CD14-positive monocyte (primary cell): Measurements from ENCODE around the gene CBR3. TPM values are rescaled to one million over a fixed set of nuclear protein-coding genes. Genes with fewer than 3 reads are reported as not detected.
A peak's percentile ranks its signal among the peaks of the same experiment; 100 is the strongest.

Experiments
- DNase-seq, 3 donors: peaks; one replicate each; pipeline ENCODE4 v3.0.0-alpha.2; 2011 to 2022
- H2AFZ ChIP-seq: 2 replicates; pipeline ENCODE4 v1.6.0; 2012; ENCODE audit warnings: mild to moderate bottlenecking, low read depth, low read length, inconsistent platforms; ENCODE audit not compliant: insufficient read depth, poor library complexity, severe bottlenecking
- H3K27ac ChIP-seq, 2 donors: 1 replicate in 1 of 2; 2 replicates in 1 of 2; pipeline ENCODE4 v1.5.1; 2012 to 2013; ENCODE audit warnings: low read length in 2 of 2, control low read depth in 1 of 2, inconsistent platforms in 1 of 2, low read depth in 1 of 2, mild to moderate bottlenecking in 1 of 2
- H3K27me3 ChIP-seq, 2 donors: one replicate each; pipeline versions ENCODE4 v1.6.0 to v1.6.1; 2011 to 2013; ENCODE audit warnings: low read length in 2 of 2; ENCODE audit not compliant: control insufficient read depth in 2 of 2, insufficient read depth in 2 of 2
- H3K36me3 ChIP-seq, 2 donors: replicated peaks in 1 of 2; 1 replicate in 1 of 2; 2 replicates in 1 of 2; pipeline versions ENCODE4 v1.5.1 to v1.6.1; 2012 to 2013; ENCODE audit warnings: low read length in 2 of 2, control low read depth in 1 of 2, inconsistent platforms in 1 of 2, mild to moderate bottlenecking in 1 of 2; ENCODE audit not compliant: insufficient read depth in 2 of 2, control insufficient read depth in 1 of 2
- H3K4me1 ChIP-seq, 2 donors: 1 replicate in 1 of 2; 2 replicates in 1 of 2; pipeline versions ENCODE4 v1.5.1 to v1.6.1; 2012 to 2013; ENCODE audit warnings: low read length in 2 of 2, control low read depth in 1 of 2, inconsistent platforms in 1 of 2, mild to moderate bottlenecking in 1 of 2, moderate library complexity in 1 of 2; ENCODE audit not compliant: insufficient read depth in 2 of 2, control insufficient read depth in 1 of 2
- H3K4me2 ChIP-seq: replicated peaks from 2 replicates; pipeline ENCODE3; 2012; ENCODE audit warnings: low read length, moderate library complexity, mild to moderate bottlenecking; ENCODE audit not compliant: poor library complexity, severe bottlenecking; ENCODE audit errors: extremely low read depth
- H3K4me3 ChIP-seq, 3 experiments: fragments of 200-600 bp in 1 of 3; sonication (generic) in 1 of 3; replicated peaks in 1 of 3; 1 replicate in 2 of 3; 2 replicates in 1 of 3; pipeline ENCODE4 v1.5.1; 2011 to 2013; ENCODE audit warnings: low read length in 3 of 3, mild to moderate bottlenecking in 3 of 3, control low read depth in 2 of 3, low read depth in 2 of 3, inconsistent platforms in 1 of 3, moderate library complexity in 1 of 3
- H3K79me2 ChIP-seq: 2 replicates; pipeline ENCODE4 v1.6.0; 2012; ENCODE audit warnings: mild to moderate bottlenecking, control low read depth, inconsistent platforms, low read length, moderate library complexity; ENCODE audit not compliant: insufficient read depth
- H3K9ac ChIP-seq: 2 replicates; pipeline ENCODE4 v1.6.0; 2017; ENCODE audit warnings: low read length, mild to moderate bottlenecking; ENCODE audit not compliant: insufficient read depth, poor library complexity, severe bottlenecking
- H3K9me3 ChIP-seq, 2 donors: replicated peaks in 1 of 2; 1 replicate in 1 of 2; 2 replicates in 1 of 2; pipeline versions ENCODE4 v1.5.1 to v1.6.1; 2012 to 2013; ENCODE audit warnings: low read length in 2 of 2, control low read depth in 1 of 2; ENCODE audit not compliant: control insufficient read depth in 1 of 2, insufficient read depth in 1 of 2
- H4K20me1 ChIP-seq: 2 replicates; pipeline ENCODE4 v1.6.0; 2012; ENCODE audit warnings: mild to moderate bottlenecking, low read length, control low read depth, moderate library complexity; ENCODE audit not compliant: insufficient read depth
- H3K27ac Mint-ChIP-seq, 7 donors: one replicate each; pipeline ENCODE4 v1.8.0; 2020; ENCODE audit warnings: mild to moderate bottlenecking in 7 of 7, mixed read lengths in 7 of 7, moderate library complexity in 6 of 7, inconsistent platforms in 2 of 7
- H3K27me3 Mint-ChIP-seq, 3 donors: one replicate each; pipeline ENCODE4 v1.8.0; 2021 to 2022; ENCODE audit warnings: low read depth in 3 of 3, mild to moderate bottlenecking in 3 of 3, mixed read lengths in 3 of 3, moderate library complexity in 3 of 3, inconsistent platforms in 1 of 3
- H3K36me3 Mint-ChIP-seq, 2 donors: one replicate each; pipeline ENCODE4 v1.8.0; 2020; ENCODE audit warnings: mixed read lengths in 2 of 2, inconsistent platforms in 1 of 2, mild to moderate bottlenecking in 1 of 2
- H3K4me1 Mint-ChIP-seq: one replicate; pipeline ENCODE4 v1.8.0; 2020; ENCODE audit warnings: mild to moderate bottlenecking, mixed read lengths
- H3K4me3 Mint-ChIP-seq, 2 donors: one replicate each; pipeline ENCODE4 v1.8.0; 2020; ENCODE audit warnings: mild to moderate bottlenecking in 2 of 2, mixed read lengths in 2 of 2, moderate library complexity in 1 of 2
- H3K9me3 Mint-ChIP-seq, 7 donors: one replicate each; pipeline ENCODE4 v1.8.0; 2020 to 2022; ENCODE audit warnings: mixed read lengths in 7 of 7, mild to moderate bottlenecking in 6 of 7, moderate library complexity in 6 of 7, inconsistent platforms in 2 of 7
- CTCF ChIP-seq: fragments of 200-600 bp; IDR thresholded peaks from one replicate; pipeline ENCODE4 v1.8.0; 2022; ENCODE audit warnings: antibody characterized with exemption, mild to moderate bottlenecking
- WGBS: methylation state at CpG from one replicate; pipeline ENCODE4 v1.1.5; 2013; ENCODE audit warnings: missing lambda C conversion rate; ENCODE audit not compliant: insufficient coverage; 5-methylcytosine and 5-hydroxymethylcytosine counted together
- intact Hi-C, 2 donors: fragments of 100-400 bp; cut with micrococcal nuclease; formaldehyde crosslinking; loops; one replicate each; pipeline versions ENCODE4 v1.15.0 to v1.15.1; 2023
- polyA plus RNA-seq, 3 donors: library from polyadenylated mRNA; depleted of rRNA in 1 of 3; unstranded in 2 of 3; stranded (reverse) in 1 of 3; fragments of 300-500 nt in 2 of 3; fragments of >200 nt in 1 of 3; fragmentation: Illumina TruSeq in 2 of 3; gene quantifications; 1 replicate in 2 of 3; 2 replicates in 1 of 3; pipeline ENCODE4 v1.2.3, GENCODE V29; 2012 to 2021

Gene CBR3
- polyA plus RNA-seq, 3 donors, result 0.32 to 0.40 TPM; not detected in 1

GRCh38 chr21:36180963-36181362 is 46.1 kb downstream of the CBR3 start:
- Histone ChIP-seq H3K4me3 (no peak overlapping the region), H3K27ac (peak overlapping the region; percentile 46 to 64), H3K9ac (no peak overlapping the region), H3K4me2 (no peak overlapping the region), H3K36me3 (peaks cover 7 to 26% of the 10 kb centered on the region in 2 donors), H2AFZ (no peak overlapping the region), H3K4me1 (peaks cover 51 to 57% of the 10 kb centered on the region in 2 donors), H4K20me1 (peaks cover 21% of the 10 kb centered on the region), H3K27me3 (no peaks in the 10 kb centered on the region), H3K79me2 (peaks cover 68% of the 10 kb centered on the region), H3K9me3 (no peaks in the 10 kb centered on the region)
- no peak for TF ChIP-seq CTCF
- intact Hi-C loops, result no loop called here
- Mint-ChIP-seq H3K27me3 (peaks cover 0 to 2% (median 0%) of the 10 kb centered on the region in 3 donors), H3K36me3 (peaks cover 20 to 56% of the 10 kb centered on the region in 2 donors), H3K4me3 (peak overlapping the region in 1 of 2 donors; percentile 30), H3K27ac (peak overlapping the region; percentile 81 to 91 (median 89)), H3K4me1 (peaks cover 57% of the 10 kb centered on the region), H3K9me3 (peaks cover 0 to 9% (median 4%) of the 10 kb centered on the region in 7 donors)
- no peak for DNase-seq
- WGBS, result 100% methylated on average over 1 of the region's 5 CpGs

GRCh38 chr21:36183144-36183795 is 48.4 kb downstream of the CBR3 start:
- WGBS, result 87% methylated on average over 10 of the region's 11 CpGs
- Histone ChIP-seq H3K27me3 (no peaks in the 10 kb centered on the region), H3K4me2 (no peak overlapping the region), H4K20me1 (peaks cover 20% of the 10 kb centered on the region), H3K27ac (peak overlapping the region in 1 of 2 donors; percentile 26), H3K36me3 (peaks cover 7 to 21% of the 10 kb centered on the region in 2 donors), H3K4me3 (no peak overlapping the region), H3K79me2 (peaks cover 60% of the 10 kb centered on the region), H3K9me3 (no peaks in the 10 kb centered on the region), H3K9ac (no peak overlapping the region), H3K4me1 (peaks cover 55 to 62% of the 10 kb centered on the region in 2 donors), H2AFZ (no peak overlapping the region)
- Mint-ChIP-seq H3K9me3 (peaks cover 0 to 9% (median 3%) of the 10 kb centered on the region in 7 donors), H3K36me3 (peaks cover 23 to 52% of the 10 kb centered on the region in 2 donors), H3K27me3 (peaks cover 0 to 2% (median 0%) of the 10 kb centered on the region in 3 donors), H3K27ac (peak overlapping the region in 4 of 7 donors; percentile 50 to 69 (median 58)), H3K4me3 (no peak overlapping the region), H3K4me1 (peaks cover 59% of the 10 kb centered on the region)
- TF ChIP-seq CTCF, result no peak
- no peak for DNase-seq
- intact Hi-C loops, result no loop called here
